K562 (cell line): ENCODE results near the gene TFAP2A. TPM values are rescaled to one million over a fixed set of nuclear protein-coding genes. Genes with fewer than 3 reads are reported as not detected.

Source experiments
- ATAC-seq: fragments of 200-7000 bp; cut with Tn5 transposase; 3 replicates; pipeline ENCODE4 v1.9.1; 2020; ENCODE audit warnings: moderate library complexity
- BruUV-seq: library from RNA; stranded (reverse); fragments of 400-500 nt; replicated peaks from 2 replicates; lab custom pipeline; 2021; lab: Mats Ljungman, UMichigan
- CTCF ChIA-PET: fragments of 300-600 bp; formaldehyde crosslinking; extraction: SDS; loops from one replicate; lab custom pipeline; 2021; ENCODE audit warnings: low intra/inter-chr PET ratio; lab: Yijun Ruan, JAX
- POLR2A ChIA-PET: fragments of 300-600, 350-650 bp; sonication (Branson Sonifier 250); formaldehyde crosslinking; extraction: SDS; loops from one replicate; lab custom pipeline; 2021; ENCODE audit warnings: antibody characterized with exemption, inconsistent platforms; lab: Yijun Ruan, JAX
- DNase-seq, 4 experiments: peaks; one replicate each; pipeline versions ENCODE4 v3.0.0 to v3.0.0-alpha.2; 2011 to 2018; ENCODE audit warnings: low spot score in 3 of 4, mixed read lengths in 3 of 4; ENCODE audit errors: extremely low read depth in 1 of 4
- FAIRE-seq: peaks from 2 replicates; lab custom pipeline; 2011; peaks lifted over from hg19 to GRCh38; lab: Jason Lieb, UNC
- H2AFZ ChIP-seq: 2 replicates; pipeline ENCODE4 v1.6.0; 2011; ENCODE audit warnings: low read depth, low read length, control low read depth, inconsistent platforms
- H3K27ac ChIP-seq: fragments of 200-600 bp; 3 replicates; pipeline ENCODE4 v1.8.0; 2011; ENCODE audit warnings: low read depth, mild to moderate bottlenecking, control low read depth, inconsistent platforms, low read length, moderate library complexity, mixed read lengths; ENCODE audit errors: extremely low read depth
- H3K27me3 ChIP-seq, 2 experiments: fragments of 300-600 bp in 1 of 2; 2 replicates in 1 of 2; 3 replicates in 1 of 2; pipeline versions ENCODE4 v1.6.0 to v1.8.0; 2011; ENCODE audit warnings: inconsistent platforms in 2 of 2, low read length in 2 of 2, mild to moderate bottlenecking in 1 of 2, mixed read lengths in 1 of 2, moderate library complexity in 1 of 2; ENCODE audit not compliant: control insufficient read depth in 2 of 2, insufficient read depth in 2 of 2
- H3K36me3 ChIP-seq: fragments of 300-600 bp; 3 replicates; pipeline ENCODE4 v1.8.0; 2011; ENCODE audit warnings: mild to moderate bottlenecking, low read length, inconsistent platforms; ENCODE audit not compliant: control insufficient read depth, insufficient read depth
- H3K4me1 ChIP-seq, 2 experiments: fragments of 200-600 bp in 1 of 2; replicated peaks in 1 of 2; 2 replicates in 1 of 2; 3 replicates in 1 of 2; pipeline versions ENCODE4 v1.5.1 to v1.8.0; 2011; ENCODE audit warnings: inconsistent platforms in 2 of 2, low read length in 2 of 2, mild to moderate bottlenecking in 1 of 2, mixed read lengths in 1 of 2, moderate library complexity in 1 of 2; ENCODE audit not compliant: control insufficient read depth in 2 of 2, insufficient read depth in 2 of 2
- H3K4me2 ChIP-seq: 2 replicates; pipeline ENCODE4 v1.6.1; 2011; ENCODE audit warnings: low read length, control low read depth, inconsistent platforms, mixed read lengths; ENCODE audit not compliant: insufficient read depth
- H3K4me3 ChIP-seq: fragments of 200-600 bp; sonication (generic), shearing (Covaris generic); 2 replicates; pipeline ENCODE4 v1.5.1; 2016; ENCODE audit warnings: control low read depth, inconsistent platforms
- H3K79me2 ChIP-seq: fragments of 200-600 bp; 3 replicates; pipeline ENCODE4 v1.8.0; 2011; ENCODE audit warnings: low read length, inconsistent platforms; ENCODE audit not compliant: control insufficient read depth, insufficient read depth
- H3K9ac ChIP-seq, 2 experiments: 2 replicates each; pipeline versions ENCODE4 v1.6.0 to v1.6.1; 2011; ENCODE audit warnings: low read depth in 2 of 2, low read length in 2 of 2, control low read depth in 1 of 2, inconsistent platforms in 1 of 2, mild to moderate bottlenecking in 1 of 2, mixed read lengths in 1 of 2; ENCODE audit not compliant: insufficient read depth in 1 of 2
- H3K9me1 ChIP-seq: one replicate; pipeline ENCODE4 v1.6.0; 2011; ENCODE audit warnings: inconsistent platforms, mild to moderate bottlenecking, low read length, moderate library complexity; ENCODE audit not compliant: control insufficient read depth, insufficient read depth
- H3K9me3 ChIP-seq: replicated peaks from 2 replicates; pipeline ENCODE4 v1.5.1; 2011; ENCODE audit warnings: low read depth, low read length, inconsistent platforms; ENCODE audit not compliant: control insufficient read depth, insufficient read depth
- H4K20me1 ChIP-seq: replicated peaks from 2 replicates; pipeline ENCODE4 v1.6.1; 2011; ENCODE audit warnings: low read length, inconsistent platforms, mixed read lengths; ENCODE audit not compliant: control insufficient read depth, insufficient read depth
- BCOR ChIP-seq: fragments of 450-650 bp; IDR thresholded peaks from 2 replicates; pipeline ENCODE4 v1.6.1; 2016
- CBFA2T2 ChIP-seq: fragments of 450-650 bp; conservative IDR thresholded peaks from 2 replicates; pipeline ENCODE4 v1.6.1; 2017; ENCODE audit warnings: mild to moderate bottlenecking
- CBFA2T3 ChIP-seq: fragments of 450-650 bp; IDR thresholded peaks from 2 replicates; pipeline ENCODE4 v1.6.1; 2017
- CREB3 ChIP-seq: fragments of 450-650 bp; conservative IDR thresholded peaks from 2 replicates; pipeline ENCODE4 v1.6.1; 2016; ENCODE audit warnings: missing genetic modification characterization, low read depth, mild to moderate bottlenecking, missing compliant biosample characterization, moderate library complexity
- CREM ChIP-seq: IDR thresholded peaks from 2 replicates; pipeline ENCODE4 v1.6.1; 2014; ENCODE audit warnings: antibody characterized with exemption, low read depth
- NR4A1 ChIP-seq, 2 experiments: fragments of 250-450 bp in 1 of 2; fragments of 450-650 bp in 1 of 2; sonication (Bioruptor Pico) in 1 of 2; IDR thresholded peaks; 2 replicates each; pipeline versions ENCODE4 v1.4.0 to v1.6.1; 2016 to 2020; ENCODE audit warnings: mild to moderate bottlenecking in 2 of 2, missing compliant biosample characterization in 1 of 2, missing genetic modification characterization in 1 of 2, moderate library complexity in 1 of 2
- TAL1 ChIP-seq: fragments of 450-650 bp; IDR thresholded peaks from 2 replicates; pipeline ENCODE4 v1.6.1; 2016; ENCODE audit warnings: mild to moderate bottlenecking
- TEAD4 ChIP-seq, 2 experiments: sonication (generic) in 1 of 2; formaldehyde crosslinking in 1 of 2; IDR thresholded peaks; 2 replicates each; pipeline versions ENCODE4 v1.6.1 to v1.8.0; 2012 to 2022; ENCODE audit warnings: borderline replicate concordance in 1 of 2, inconsistent platforms in 1 of 2, low read length in 1 of 2, mild to moderate bottlenecking in 1 of 2, missing genetic modification reagents in 1 of 2
- ZNF121 ChIP-seq: sonication (generic); formaldehyde crosslinking; conservative IDR thresholded peaks from 2 replicates; pipeline ENCODE4 v1.8.0; 2022; ENCODE audit warnings: missing genetic modification reagents
- ZNF212 ChIP-seq: fragments of 450-650 bp; formaldehyde crosslinking; IDR thresholded peaks from 2 replicates; pipeline ENCODE4 v1.4.0; 2020; ENCODE audit warnings: mild to moderate bottlenecking
- WGBS: fragments of 100-300 bp; shearing (Covaris generic); methylation state at CpG from one replicate; pipeline ENCODE4 v1.1.6; 2016; ENCODE audit warnings: low coverage, mixed read lengths; ENCODE audit not compliant: insufficient coverage; ENCODE audit errors: missing lambda C conversion rate; 5-methylcytosine and 5-hydroxymethylcytosine counted together
- in situ Hi-C: fragments of 300-500 bp; cut with MboI; formaldehyde crosslinking; loops from 4 replicates; pipeline ENCODE4 v1.15.0; 2018; ENCODE audit warnings: inconsistent platforms, mixed read lengths
- intact Hi-C: fragments of 100-400 bp; cut with micrococcal nuclease; formaldehyde crosslinking; loops from 2 replicates; pipeline ENCODE4 v1.14.2; 2022
- polyA plus RNA-seq, 8 experiments: library from polyadenylated mRNA; depleted of rRNA in 4 of 8; stranded (reverse) in 5 of 8; unstranded in 3 of 8; fragments of >200 nt; fragmentation: Nextera tagmentation in 2 of 8; fragmentation: Illumina TruSeq in 1 of 8; extraction: Ambion mirVana in 2 of 8; extraction: Trizol in 1 of 8; gene quantifications; 2 replicates each; pipeline versions ENCODE4 v1.2.1 to v1.2.3, GENCODE V29; 2011 to 2014; ENCODE audit warnings: inconsistent platforms in 1 of 8, missing spikeins in 1 of 8
- total RNA-seq, 7 experiments: library from RNA; depleted of rRNA in 6 of 7; stranded (reverse); fragments of >200 nt in 6 of 7; fragmentation: Illumina TruSeq in 2 of 7; extraction: Trizol in 2 of 7; gene quantifications; 2 replicates each; pipeline versions ENCODE4 v1.2.1 to v1.2.3, GENCODE V29; 2011 to 2021; ENCODE audit warnings: low replicate concordance in 1 of 7

The TFAP2A gene
- total and polyA plus RNA-seq, 9 of the 15 experiments (the other 6 are each of a cell fraction or from before 2014, with no cell fraction given) = 0.14 to 0.53 (median 0.19) TPM; not detected in 1

GRCh38 chr6:10463040-10463439 is 48.2 kb upstream of the TFAP2A start:
- WGBS = 5% methylated on average over 12 of the region's 12 CpGs
- DNase-seq (peak in 1 of 4 experiments; percentile 50), FAIRE-seq (no peak), ATAC-seq (peak; percentile 62)
- H3K79me2 ChIP-seq = no peaks in the 10 kb centered on the region
- peak overlapping the region; percentile 11; the same call in 1 of the 2 replicates for H3K4me2 ChIP-seq
- POLR2A ChIA-PET = interaction anchor here (0.8 to 1.0 kb wide), 3 partner anchors 16 to 424 kb away, joined by 4 to 5 read pairs (median 4); partner anchors contain the start of gene SYCP2L
- no peaks in the 10 kb centered on the region for H3K9me3 ChIP-seq
- peak; percentile 44 for TF ChIP-seq TAL1
- TF ChIP-seq CREB3 (tag) = no peak
- TF ChIP-seq CBFA2T2 = peak; percentile 21; the same call in 1 of the 2 replicates
- TF ChIP-seq ZNF212 (CRISPR knock-in tag) = no peak
- 0 out of 2 replicates have a peak, but pooled peaks have one; percentile 31 for TF ChIP-seq BCOR
- peak; percentile 5; the same call in 1 of the 2 replicates for TF ChIP-seq TEAD4 (IDR thresholded peaks at IDR 0.05; ENCODE audit: low read length)
- no peak for TF ChIP-seq TEAD4 (CRISPR knock-in tag; IDR thresholded peaks at IDR 0.05; ENCODE audit: borderline replicate concordance)
- TF ChIP-seq CREM = peak; percentile 24; the same call in 1 of the 2 replicates
- TF ChIP-seq CBFA2T3 = peak; percentile 61
- TF ChIP-seq NR4A1 (CRISPR knock-in tag; IDR thresholded peaks at IDR 0.05) = no peak
- TF ChIP-seq NR4A1 (tag; IDR thresholded peaks at IDR 0.05) = 0 out of 2 replicates have a peak, but pooled peaks have one; percentile 21
- peak; percentile 55 for TF ChIP-seq ZNF121
- H3K27me3 ChIP-seq = peaks cover 11 to 27% of the 10 kb centered on the region in 2 experiments
- BruUV-seq = no TSS peak
- H3K4me3 ChIP-seq = no peak overlapping the region
- H3K9me1 ChIP-seq = no peaks in the 10 kb centered on the region
- no peaks in the 10 kb centered on the region; the same call in 1 of the 2 replicates for H4K20me1 ChIP-seq
- peaks cover 12 to 18% of the 10 kb centered on the region in 2 experiments for H3K4me1 ChIP-seq
- intact Hi-C loops (no loop called here), in situ Hi-C loops (no loop called here)
- H3K36me3 ChIP-seq = no peaks in the 10 kb centered on the region
- H2AFZ ChIP-seq = peak overlapping the region; percentile 0; the same call in 1 of the 2 replicates
- CTCF ChIA-PET = no interaction called here
- no peak overlapping the region for H3K27ac ChIP-seq
- H3K9ac ChIP-seq = peak overlapping the region in 1 of 2 experiments; percentile 50; a peak in 2 of 4 replicates
